GM21381 (cell line): ENCODE data around the gene SLC35B3.
"Not testable (repeated sequence)": the region's sequence is repeated elsewhere in the genome, so short reads cannot be mapped to it uniquely, and the experiment has no call there.

ENCODE experiments used
- ATAC-seq: cut with Tn5 transposase; IDR thresholded peaks from one replicate; pipeline ENCODE4 v1.9.1; 2021; ENCODE audit warnings: mild to moderate bottlenecking, moderate library complexity; ENCODE audit not compliant: unreplicated experiment

The SLC35B3 gene

DNA sequence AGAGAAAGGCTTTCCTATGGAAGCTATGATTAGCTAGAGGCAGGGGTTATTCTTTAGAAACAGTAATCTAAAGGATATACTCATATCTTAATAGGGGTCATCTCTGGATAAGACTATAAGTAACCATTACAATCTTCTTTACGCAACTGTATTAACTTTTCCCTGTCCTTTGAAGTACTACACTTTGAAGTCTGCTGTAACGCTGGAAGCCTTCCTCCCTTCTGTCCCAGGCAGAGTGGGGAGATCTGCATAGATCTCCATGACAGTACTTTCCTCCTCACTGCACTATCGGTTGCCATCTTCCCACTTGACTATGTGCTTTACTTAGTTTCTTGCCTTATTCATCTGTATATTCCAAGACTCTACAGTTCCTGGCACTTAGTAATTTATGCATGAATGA lies 20.1 kb downstream of the SLC35B3 start:
- ATAC-seq, result no peak

GRCh38 chr6:8414844-8415243 lies 20.5 kb downstream of the SLC35B3 start:
- no peak for ATAC-seq

GRCh38 chr6:8405946-8406345 lies 29.4 kb downstream of the SLC35B3 start:
- not testable (repeated sequence) for ATAC-seq

GRCh38 chr6:8402546-8402945 lies 32.8 kb downstream of the SLC35B3 start:
- no peak for ATAC-seq

DNA sequence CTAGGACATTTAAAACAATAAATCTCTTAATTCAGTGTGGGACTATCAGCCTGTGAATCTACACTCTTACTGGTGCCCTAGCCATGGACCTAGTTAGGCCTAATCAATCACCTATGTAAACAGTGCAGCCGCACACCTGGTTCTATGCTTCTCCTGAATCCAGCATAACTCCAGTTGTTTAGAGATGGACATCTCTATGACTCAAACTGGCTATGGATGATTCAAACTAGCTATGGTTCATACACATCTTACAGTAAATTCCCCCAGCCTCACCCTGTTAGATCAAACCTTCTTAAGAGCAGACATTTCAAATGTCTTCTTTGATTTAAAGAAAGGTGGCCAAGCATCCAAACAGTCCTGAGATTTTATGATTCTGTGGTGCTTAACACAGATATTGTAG lies 34.7 kb downstream of the SLC35B3 start:
- ATAC-seq, result no peak

GRCh38 chr6:8392569-8392968 lies 42.8 kb downstream of the SLC35B3 start:
- ATAC-seq, result no peak

DNA sequence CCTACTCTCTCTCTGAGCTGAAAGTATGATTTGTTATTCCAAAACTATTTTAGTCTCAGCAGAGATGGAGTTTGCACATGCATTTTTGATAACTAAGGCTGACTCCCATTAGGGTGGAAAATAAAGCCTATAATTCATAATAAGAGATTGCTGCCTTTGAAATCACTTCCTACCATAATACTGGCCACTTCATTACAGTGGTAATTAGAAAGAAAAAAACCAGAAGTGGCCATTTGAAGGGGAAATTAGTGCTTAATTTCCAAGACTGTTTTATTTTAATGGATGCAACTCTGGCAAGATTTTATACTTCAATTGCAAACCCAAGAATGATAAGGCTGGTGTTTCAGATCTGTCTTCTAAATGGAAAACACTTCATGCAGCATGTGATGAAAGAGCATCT lies 43.4 kb downstream of the SLC35B3 start:
- no peak for ATAC-seq

DNA sequence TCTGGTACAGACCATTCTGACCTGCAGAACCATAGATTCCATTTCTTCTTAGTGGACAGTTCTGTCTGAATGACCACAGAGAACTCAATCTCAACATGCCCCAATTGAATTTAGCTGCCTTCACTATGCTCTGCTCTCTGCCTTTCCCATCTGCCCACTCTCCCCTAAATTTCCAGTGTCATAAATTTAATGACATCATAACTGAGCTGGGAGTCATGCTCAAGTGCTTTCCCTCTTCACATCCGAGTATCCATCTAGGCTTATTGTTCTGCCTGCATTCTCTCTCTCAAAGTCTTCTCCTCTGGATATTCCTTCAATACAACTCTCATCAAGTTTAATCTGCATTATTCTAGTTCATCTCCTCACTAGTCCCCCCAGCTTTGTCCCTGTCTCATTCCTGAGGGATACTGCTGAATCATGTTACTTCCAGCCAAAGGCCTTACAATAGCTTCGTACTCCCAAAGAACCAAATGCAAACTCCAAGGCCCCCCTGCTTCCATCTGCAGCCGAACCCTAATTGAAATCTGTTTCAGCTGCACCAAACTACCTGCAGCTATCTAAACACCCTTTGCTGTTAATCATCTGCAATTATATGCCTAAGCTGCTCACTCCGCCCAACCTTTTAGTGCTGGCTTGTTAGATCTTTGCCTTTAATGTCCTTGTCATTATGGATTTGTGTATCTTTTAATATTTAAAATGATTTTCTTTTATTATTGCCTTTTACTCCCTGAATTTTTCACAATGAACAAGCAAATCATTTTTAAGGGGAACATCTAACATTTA lies 46.1 kb downstream of the SLC35B3 start:
- no peak for ATAC-seq

- no peak for ATAC-seq
These were observed 47.4 kb downstream of the SLC35B3 start for GRCh38 chr6:8387942-8388437.

DNA sequence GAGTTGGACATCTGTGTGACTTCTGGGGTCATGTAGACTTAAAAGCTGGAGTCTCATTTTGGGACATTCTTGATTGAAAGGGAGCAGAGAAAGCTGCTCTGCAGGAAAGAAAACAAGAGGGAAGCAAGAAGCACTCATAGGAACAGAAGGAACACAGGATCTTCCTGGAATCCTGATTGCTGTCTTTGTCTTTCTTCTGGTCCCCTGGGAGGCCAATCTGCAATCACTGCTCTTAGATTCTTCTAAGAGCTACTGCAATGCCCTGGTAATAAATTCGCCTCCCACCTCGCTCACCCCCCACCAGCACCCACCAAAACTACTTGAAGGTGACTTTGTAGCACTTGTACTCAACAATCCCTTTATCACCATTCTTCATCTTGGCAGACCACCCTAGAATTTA lies 51.8 kb downstream of the SLC35B3 start:
- ATAC-seq, result no peak

- ATAC-seq, result no peak
These were observed 52.9 kb downstream of the SLC35B3 start for GRCh38 chr6:8382434-8382833.

- no peak for ATAC-seq
These were observed 59.4 kb downstream of the SLC35B3 start for GRCh38 chr6:8375916-8376315.
